Measurements from ENCODE around the gene P3H1.

GRCh38 chr1:42744148-42744413 is 22.7 kb downstream of the P3H1 start:
- no peak for TF ChIP-seq SUZ12 (IDR thresholded peaks at IDR 0.05)
- no peak for TF ChIP-seq SP1 (IDR thresholded peaks at IDR 0.05)

Measured in HEK293T (cell line).